Measurements from ENCODE around the gene BAK1. TPM values are rescaled to one million over a fixed set of nuclear protein-coding genes. Genes with fewer than 3 reads are reported as not detected.
A peak's percentile ranks its signal among the peaks of the same experiment; 100 is the strongest.

The BAK1 gene
- polyA plus RNA-seq, 1 donor (not counting 4 experiments of a cell fraction or from before 2014, with no cell fraction given): 61.1 TPM

DNA sequence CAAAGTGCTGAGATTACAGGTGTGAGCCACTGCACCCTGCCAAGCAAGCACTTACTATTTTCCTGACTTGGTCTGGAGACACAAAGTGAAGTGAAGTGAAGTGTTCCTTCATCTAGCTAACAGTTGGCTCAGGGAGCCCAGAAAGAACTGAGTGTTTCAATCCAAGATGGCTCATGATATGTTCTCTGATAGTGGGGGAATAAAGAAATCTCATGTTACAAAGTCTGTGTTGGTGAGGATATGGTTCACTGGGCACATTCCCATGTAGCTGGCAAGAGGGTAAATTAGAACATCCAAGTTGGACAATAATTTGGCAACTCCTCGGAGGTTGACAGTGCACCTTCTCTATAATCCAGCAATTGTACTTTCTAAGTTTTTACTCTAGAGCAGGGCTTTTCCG is 36.0 kb upstream of the BAK1 start:
- H3K27ac ChIP-seq (ENCODE audit: control insufficient read depth, insufficient read depth, low read length): no peak overlapping the region
- no peak for FAIRE-seq

DNA sequence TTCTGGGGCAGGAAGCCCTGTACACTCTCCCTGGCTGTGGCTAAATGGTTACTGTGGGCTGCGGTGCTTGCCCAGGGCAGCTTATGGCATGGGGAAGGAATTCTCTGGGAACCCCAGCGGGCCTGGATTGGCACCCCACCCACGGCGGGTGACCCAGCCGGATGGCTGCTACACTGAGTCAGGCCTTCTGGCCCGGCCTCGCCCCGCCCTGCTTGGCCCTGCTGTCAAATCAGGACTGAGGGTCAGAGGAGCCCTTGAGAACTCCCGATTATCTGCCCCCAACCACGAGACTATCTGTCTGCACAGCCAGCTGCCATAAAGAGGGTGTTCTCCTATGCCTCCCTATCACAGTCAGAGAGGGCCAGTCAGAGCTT is 33.7 kb upstream of the BAK1 start:
- H3K79me2 ChIP-seq (ENCODE audit: control insufficient read depth, insufficient read depth, low read length): no peaks in the 10 kb centered on the region
- H3K27me3 ChIP-seq (ENCODE audit: control insufficient read depth, extremely low read depth, insufficient read depth, low read length): no peaks in the 10 kb centered on the region
- H3K4me1 ChIP-seq (ENCODE audit: control insufficient read depth, extremely low read depth, insufficient read depth, low read length): peaks cover 25% of the 10 kb centered on the region
- FAIRE-seq (peak; percentile 44), DNase-seq (ENCODE audit: low read depth, low spot score) (no peak)
- no peaks in the 10 kb centered on the region for H3K36me3 ChIP-seq (ENCODE audit: control insufficient read depth in 2 of 2, extremely low read depth in 1 of 2, insufficient read depth in 2 of 2, low read length in 2 of 2)
- H4K20me1 ChIP-seq (ENCODE audit: control insufficient read depth, extremely low read depth, insufficient read depth, low read length): no peaks in the 10 kb centered on the region
- H3K27ac ChIP-seq (ENCODE audit: control insufficient read depth, insufficient read depth, low read length): peak overlapping the region; percentile 1
- H3K9ac ChIP-seq (ENCODE audit: control insufficient read depth, extremely low read depth, insufficient read depth, low read length): peak overlapping the region; percentile 23
- TF ChIP-seq EZH2 (IDR thresholded peaks at IDR 0.05; ENCODE audit: low read length): no peak
- TF ChIP-seq, protein P1, sequence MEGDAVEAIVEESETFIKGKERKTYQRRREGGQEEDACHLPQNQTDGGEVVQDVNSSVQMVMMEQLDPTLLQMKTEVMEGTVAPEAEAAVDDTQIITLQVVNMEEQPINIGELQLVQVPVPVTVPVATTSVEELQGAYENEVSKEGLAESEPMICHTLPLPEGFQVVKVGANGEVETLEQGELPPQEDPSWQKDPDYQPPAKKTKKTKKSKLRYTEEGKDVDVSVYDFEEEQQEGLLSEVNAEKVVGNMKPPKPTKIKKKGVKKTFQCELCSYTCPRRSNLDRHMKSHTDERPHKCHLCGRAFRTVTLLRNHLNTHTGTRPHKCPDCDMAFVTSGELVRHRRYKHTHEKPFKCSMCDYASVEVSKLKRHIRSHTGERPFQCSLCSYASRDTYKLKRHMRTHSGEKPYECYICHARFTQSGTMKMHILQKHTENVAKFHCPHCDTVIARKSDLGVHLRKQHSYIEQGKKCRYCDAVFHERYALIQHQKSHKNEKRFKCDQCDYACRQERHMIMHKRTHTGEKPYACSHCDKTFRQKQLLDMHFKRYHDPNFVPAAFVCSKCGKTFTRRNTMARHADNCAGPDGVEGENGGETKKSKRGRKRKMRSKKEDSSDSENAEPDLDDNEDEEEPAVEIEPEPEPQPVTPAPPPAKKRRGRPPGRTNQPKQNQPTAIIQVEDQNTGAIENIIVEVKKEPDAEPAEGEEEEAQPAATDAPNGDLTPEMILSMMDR (optimal IDR thresholded peaks at IDR 0.05 in 1 of 3, IDR thresholded peaks at IDR 0.05 in 1 of 3, conservative IDR thresholded peaks at IDR 0.05 in 1 of 3; ENCODE audit: extremely low read depth in 1 of 3, insufficient read depth in 2 of 3, low read length in 3 of 3): no peak
- H3K4me3 ChIP-seq (ENCODE audit: control insufficient read depth in 2 of 3, extremely low read depth in 1 of 3, insufficient read depth in 2 of 3, low read depth in 1 of 3, low read length in 3 of 3): no peak overlapping the region
- H2AFZ ChIP-seq (ENCODE audit: control insufficient read depth, low read length): peak overlapping the region; percentile 29
- no peaks in the 10 kb centered on the region for H3K9me1 ChIP-seq (ENCODE audit: control insufficient read depth, extremely low read depth, insufficient read depth, low read length)
- dilution Hi-C loops (cut with MboI; ENCODE audit: extremely low pct_ligation_motif_present, low sequenced_read_pairs): no loop called here
- H3K4me2 ChIP-seq (ENCODE audit: control insufficient read depth, extremely low read depth, insufficient read depth, low read depth, low read length): peak overlapping the region; percentile 6
- no peaks in the 10 kb centered on the region for H3K9me3 ChIP-seq (ENCODE audit: control insufficient read depth, low read depth, low read length)

More for the DNA sequence above, 36.0 kb upstream of the BAK1 start:
- H3K79me2 ChIP-seq (ENCODE audit: control insufficient read depth, insufficient read depth, low read length): no peaks in the 10 kb centered on the region
- H3K9me1 ChIP-seq (ENCODE audit: control insufficient read depth, extremely low read depth, insufficient read depth, low read length): no peaks in the 10 kb centered on the region
- peaks cover 29% of the 10 kb centered on the region for H3K4me1 ChIP-seq (ENCODE audit: control insufficient read depth, extremely low read depth, insufficient read depth, low read length)
- H4K20me1 ChIP-seq (ENCODE audit: control insufficient read depth, extremely low read depth, insufficient read depth, low read length): no peaks in the 10 kb centered on the region
- no peak overlapping the region for H2AFZ ChIP-seq (ENCODE audit: control insufficient read depth, low read length)
- no peak overlapping the region for H3K4me2 ChIP-seq (ENCODE audit: control insufficient read depth, extremely low read depth, insufficient read depth, low read depth, low read length)
- no peaks in the 10 kb centered on the region for H3K9me3 ChIP-seq (ENCODE audit: control insufficient read depth, low read depth, low read length)
- TF ChIP-seq, protein P1 (optimal IDR thresholded peaks at IDR 0.05 in 1 of 3, IDR thresholded peaks at IDR 0.05 in 1 of 3, conservative IDR thresholded peaks at IDR 0.05 in 1 of 3; ENCODE audit: extremely low read depth in 1 of 3, insufficient read depth in 2 of 3, low read length in 3 of 3): no peak
- TF ChIP-seq EZH2 (IDR thresholded peaks at IDR 0.05; ENCODE audit: low read length): no peak
- H3K9ac ChIP-seq (ENCODE audit: control insufficient read depth, extremely low read depth, insufficient read depth, low read length): no peak overlapping the region
- no peaks in the 10 kb centered on the region for H3K36me3 ChIP-seq (ENCODE audit: control insufficient read depth in 2 of 2, extremely low read depth in 1 of 2, insufficient read depth in 2 of 2, low read length in 2 of 2)
- dilution Hi-C loops (cut with MboI; ENCODE audit: extremely low pct_ligation_motif_present, low sequenced_read_pairs): no loop called here
- no peak for DNase-seq (ENCODE audit: low read depth, low spot score)
- H3K4me3 ChIP-seq (ENCODE audit: control insufficient read depth in 2 of 3, extremely low read depth in 1 of 3, insufficient read depth in 2 of 3, low read depth in 1 of 3, low read length in 3 of 3): no peak overlapping the region
- no peaks in the 10 kb centered on the region for H3K27me3 ChIP-seq (ENCODE audit: control insufficient read depth, extremely low read depth, insufficient read depth, low read length)

All from keratinocyte (primary cell).